Urothelium cell line (cell line): ENCODE measurements around the gene PDS5A.
"Not testable (repeated sequence)": the region's sequence is repeated elsewhere in the genome, so short reads cannot be mapped to it uniquely, and the experiment has no call there.

Experiments
- DNase-seq: peaks from one replicate; pipeline ENCODE4 v3.0.0; 2011; ENCODE audit warnings: low spot score, mixed read lengths
- FAIRE-seq: peaks from 2 replicates; lab custom pipeline; 2011; peaks lifted over from hg19 to GRCh38; lab: Jason Lieb, UNC

PDS5A gene

GRCh38 chr4:39908284-39908683, 69.4 kb downstream of the PDS5A start:
- DNase-seq (no peak), FAIRE-seq (no peak)

DNA sequence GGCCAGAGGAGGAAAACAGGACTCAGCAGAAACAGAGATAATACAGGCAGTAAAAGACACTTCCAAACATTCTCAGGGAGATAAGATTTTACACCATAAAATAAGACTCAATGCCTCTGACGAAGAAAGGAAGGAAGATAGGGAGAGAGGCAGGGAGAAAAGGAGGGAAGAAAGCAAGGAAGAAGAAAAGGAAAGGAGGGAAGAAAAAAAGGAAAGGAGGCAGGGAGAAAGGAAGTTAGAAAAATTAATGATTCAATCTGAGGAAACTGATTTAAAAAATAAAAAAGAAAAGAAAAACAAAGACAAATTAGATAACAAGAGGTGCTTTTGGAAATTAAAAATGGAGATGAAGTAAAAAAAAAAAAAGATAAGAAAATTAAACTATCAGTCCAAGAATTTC, 72.1 kb downstream of the PDS5A start:
- DNase-seq (no peak), FAIRE-seq (no peak)

DNA sequence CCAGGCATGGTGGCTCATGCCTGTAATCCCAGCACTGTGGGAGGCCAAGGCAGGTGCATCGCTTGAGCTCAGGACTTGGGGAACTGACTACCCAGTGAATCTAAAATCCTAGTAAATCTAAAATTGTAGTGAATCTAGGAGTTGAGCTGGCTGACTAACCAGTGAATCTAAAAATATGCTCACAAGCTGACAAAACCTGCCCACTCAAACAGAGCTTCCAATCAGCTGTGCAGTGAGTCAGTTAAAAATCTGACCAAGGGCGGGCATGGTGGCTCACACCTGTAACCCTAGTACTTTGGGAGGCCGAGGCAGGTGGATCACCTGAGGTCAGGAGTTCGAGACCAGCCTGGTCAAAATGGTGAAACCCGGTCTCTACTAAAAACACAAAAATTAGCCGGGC, 72.7 kb downstream of the PDS5A start:
- not testable (repeated sequence) for FAIRE-seq, DNase-seq

DNA sequence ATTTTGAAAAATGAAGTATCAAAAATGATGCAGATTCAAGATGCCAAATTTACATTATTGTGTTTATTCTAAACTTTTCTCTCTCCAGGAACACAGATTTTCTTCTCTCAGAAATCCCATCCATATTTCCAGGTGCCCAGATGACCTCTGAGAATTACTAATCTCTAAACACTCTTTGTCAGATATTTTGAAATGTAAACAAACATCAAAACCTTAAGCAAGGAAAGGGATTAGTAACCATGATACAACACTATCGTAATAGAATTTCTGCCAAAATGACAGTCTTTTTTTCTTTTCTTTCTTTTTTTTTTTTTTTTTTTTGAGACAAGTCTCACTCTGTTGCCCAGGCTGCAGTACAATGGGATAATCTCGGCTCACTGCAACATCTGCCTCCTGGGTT, 76.7 kb downstream of the PDS5A start:
- DNase-seq = no peak
- no peak for FAIRE-seq

DNA sequence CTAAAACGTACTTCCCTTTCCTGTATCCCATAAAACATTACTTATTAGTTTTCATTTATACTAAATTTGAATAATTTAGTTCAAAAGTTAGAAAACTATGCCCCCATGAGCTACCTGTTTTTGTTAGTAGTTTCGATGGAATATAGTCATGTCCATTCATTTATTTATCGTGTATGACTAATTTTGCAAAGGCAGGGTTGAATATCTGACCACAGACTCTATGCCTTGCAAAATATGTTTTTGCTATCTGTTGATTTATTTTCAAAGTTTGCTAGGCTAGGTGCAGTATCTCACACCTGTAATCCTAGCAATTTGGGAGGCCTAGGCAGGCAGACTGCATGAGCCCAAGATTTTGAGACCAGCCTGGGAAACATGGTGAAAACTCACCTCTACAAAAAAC, 78.4 kb downstream of the PDS5A start:
- no peak for DNase-seq
- FAIRE-seq = peak; percentile 66

GRCh38 chr4:39898015-39898414, 79.7 kb downstream of the PDS5A start:
- no peak for FAIRE-seq

GRCh38 chr4:39893693-39894072, 84.0 kb downstream of the PDS5A start:
- DNase-seq (no peak), FAIRE-seq (no peak)

More at GRCh38 chr4:39898015-39898414, 79.7 kb downstream of the PDS5A start:
- no peak for DNase-seq

GRCh38 chr4:39892988-39893692, 84.6 kb downstream of the PDS5A start:
- DNase-seq (no peak), FAIRE-seq (no peak)

- no peak for DNase-seq
- FAIRE-seq = no peak
Measured at GRCh38 chr4:39889226-39889625, 88.5 kb downstream of the PDS5A start.

GRCh38 chr4:39888541-39888940, 89.2 kb downstream of the PDS5A start:
- FAIRE-seq (no peak), DNase-seq (no peak)

GRCh38 chr4:39883646-39884045, 94.1 kb downstream of the PDS5A start:
- no peak for DNase-seq
- FAIRE-seq = no peak

DNA sequence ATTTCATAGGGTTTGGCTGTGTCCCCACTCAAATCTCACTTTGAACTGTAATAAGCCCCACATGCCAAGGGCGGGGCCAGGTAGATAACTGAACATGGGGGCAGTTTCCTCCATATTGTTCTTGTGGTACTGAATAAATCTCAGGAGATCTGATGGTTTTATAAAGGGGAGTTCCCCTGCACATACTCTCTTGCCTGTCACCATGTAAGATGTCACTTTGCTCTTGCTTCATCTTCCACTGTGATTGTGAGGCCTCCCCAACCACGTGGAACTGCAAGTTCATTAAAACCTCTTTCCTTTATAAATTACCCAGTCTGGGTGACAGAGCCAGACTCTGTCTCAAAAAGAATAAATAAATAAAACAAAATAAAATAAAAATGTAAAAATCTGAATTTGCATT, 95.9 kb downstream of the PDS5A start:
- DNase-seq = no peak
- no peak for FAIRE-seq

GRCh38 chr4:39877971-39878370, 99.7 kb downstream of the PDS5A start:
- no peak for DNase-seq

GRCh38 chr4:39873823-39874222, 103.9 kb downstream of the PDS5A start:
- no peak for FAIRE-seq
- DNase-seq = no peak

More at GRCh38 chr4:39877971-39878370, 99.7 kb downstream of the PDS5A start:
- FAIRE-seq = no peak

DNA sequence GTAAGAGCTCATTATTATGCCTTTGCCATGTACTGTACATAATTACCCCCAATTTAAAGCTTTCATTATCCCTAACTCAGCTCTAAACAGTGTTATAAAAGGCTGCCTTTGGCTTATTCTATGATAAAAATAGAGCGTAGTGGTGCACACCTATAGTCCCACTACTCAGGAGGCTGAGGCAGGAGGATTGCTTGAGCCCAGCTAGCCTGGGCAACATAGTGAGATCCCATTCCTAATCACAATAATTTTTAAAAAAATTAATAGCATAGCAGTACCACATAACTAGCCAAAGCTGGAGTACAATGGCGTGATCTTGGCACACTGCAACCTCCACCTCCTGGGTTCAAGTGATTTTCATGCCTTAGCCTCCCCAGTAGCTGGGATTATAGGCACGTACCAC, 112.4 kb downstream of the PDS5A start:
- FAIRE-seq (no peak), DNase-seq (no peak)

- FAIRE-seq = no peak
Measured at GRCh38 chr4:39864391-39864790, 113.3 kb downstream of the PDS5A start.

DNA sequence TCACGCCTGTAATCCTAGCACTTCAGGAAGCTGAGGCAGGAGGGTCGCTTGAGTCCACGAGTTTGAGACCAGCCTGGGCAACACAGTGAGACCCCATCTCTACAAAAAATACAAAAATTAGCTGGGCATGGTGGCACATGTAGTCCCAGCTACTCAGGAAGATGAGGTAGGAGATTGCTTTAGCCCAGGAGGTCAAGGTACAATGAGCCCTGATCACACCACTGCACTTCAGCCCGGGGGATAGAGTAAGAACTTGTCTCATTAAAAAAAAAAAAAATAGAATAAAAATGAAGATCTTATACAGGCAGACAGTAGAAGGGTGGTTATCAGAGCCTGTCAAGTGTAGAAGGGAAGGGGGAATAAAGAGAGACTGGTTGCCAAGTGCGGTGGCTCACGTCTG, 116.9 kb downstream of the PDS5A start:
- no peak for DNase-seq
- no peak for FAIRE-seq

More at GRCh38 chr4:39864391-39864790, 113.3 kb downstream of the PDS5A start:
- DNase-seq = no peak

DNA sequence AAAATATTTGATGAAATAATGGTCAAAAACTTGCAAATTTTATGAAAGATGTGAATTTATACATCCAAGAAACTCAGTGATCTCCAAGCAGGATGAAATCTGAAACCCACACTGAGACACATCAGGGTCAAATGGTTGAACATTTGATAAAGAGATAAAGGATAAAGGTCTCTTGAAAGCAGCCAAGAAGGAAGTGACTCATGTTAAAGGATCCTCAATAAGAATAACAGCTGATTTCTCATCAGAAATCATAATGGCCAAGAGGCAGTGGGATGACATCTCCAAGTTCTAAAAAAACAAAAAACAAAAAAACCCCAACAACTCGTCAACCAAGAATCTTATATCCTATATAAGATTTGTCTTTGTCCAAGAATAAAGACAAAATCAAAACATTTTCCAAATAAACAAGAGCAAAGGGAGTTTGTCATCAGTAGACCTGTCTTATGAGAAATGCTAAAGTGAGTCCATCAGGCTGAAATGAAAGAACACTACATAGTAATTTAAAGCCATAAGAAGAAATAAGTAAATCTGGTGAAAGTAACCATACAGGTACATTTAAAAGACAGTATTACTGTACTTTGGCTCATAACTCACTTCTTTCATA, 121.7 kb downstream of the PDS5A start:
- FAIRE-seq (no peak), DNase-seq (peak; percentile 24)

GRCh38 chr4:39852636-39853035, 125.1 kb downstream of the PDS5A start:
- no peak for FAIRE-seq

GRCh38 chr4:39850727-39851126, 127.0 kb downstream of the PDS5A start:
- FAIRE-seq (no peak), DNase-seq (no peak)

More at GRCh38 chr4:39852636-39853035, 125.1 kb downstream of the PDS5A start:
- no peak for DNase-seq

DNA sequence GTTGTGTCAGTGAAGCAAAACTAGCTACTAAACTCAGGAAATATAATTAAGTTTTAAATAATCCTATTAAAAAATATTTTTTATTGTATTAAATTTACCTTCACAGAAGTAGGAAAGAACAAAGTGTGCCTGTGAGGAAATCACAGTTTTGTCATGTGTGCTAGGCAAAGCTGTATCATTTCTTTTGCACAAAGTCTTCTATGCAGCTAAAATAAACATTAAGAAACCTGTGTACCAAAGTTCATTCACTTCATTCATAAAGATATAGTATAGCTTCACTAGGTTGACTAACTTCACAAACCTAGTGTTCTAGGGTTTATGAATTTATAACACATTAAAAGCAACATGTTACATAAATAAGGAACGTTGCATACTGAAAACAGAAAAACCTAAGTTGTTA, 131.0 kb downstream of the PDS5A start:
- FAIRE-seq (no peak), DNase-seq (no peak)

DNA sequence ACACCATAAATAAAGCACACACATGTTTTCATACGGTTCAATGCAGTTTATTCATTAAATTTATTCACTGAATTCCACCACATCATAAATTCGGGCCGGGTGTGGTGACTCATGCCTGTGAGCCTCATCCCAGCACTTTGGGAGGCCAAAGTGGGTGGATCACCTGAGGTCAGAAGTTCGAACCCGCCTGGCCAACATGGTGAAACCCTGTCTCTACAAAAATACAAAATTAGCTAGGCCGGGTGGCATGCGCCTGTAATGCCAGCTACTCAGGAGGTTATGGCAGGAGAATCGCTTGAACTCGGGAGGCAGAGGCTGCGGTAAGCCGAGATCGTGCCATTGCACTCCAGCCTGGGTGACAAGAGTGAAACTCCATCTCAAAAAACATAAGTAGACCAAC, 131.6 kb downstream of the PDS5A start:
- FAIRE-seq (no peak), DNase-seq (peak; percentile 13)

- DNase-seq = no peak
- FAIRE-seq = no peak
Measured at GRCh38 chr4:39841894-39842293, 135.8 kb downstream of the PDS5A start.
